ENCODE measurements around the gene HS3ST4. TPM values are rescaled to one million over a fixed set of nuclear protein-coding genes. Genes with fewer than 3 reads are reported as not detected.

The HS3ST4 gene
- total and polyA plus RNA-seq, 9 donors: 0.04 to 0.81 (median 0.15) TPM; not detected in 3

GRCh38 chr16:25729188-25729915 lies 37.6 kb downstream of the HS3ST4 start:
- Histone ChIP-seq H3K36me3 (ENCODE audit: control insufficient read depth, insufficient read depth, low read length) (no peaks in the 10 kb centered on the region), H3K9me3 (replicated peaks; ENCODE audit: control insufficient read depth, low read depth, low read length) (no peaks in the 10 kb centered on the region), H3K4me3 (ENCODE audit: low read length) (no peak overlapping the region), H3K27ac (ENCODE audit: low read length) (no peak overlapping the region), H3K27me3 (ENCODE audit: control insufficient read depth, insufficient read depth, low read length) (no peaks in the 10 kb centered on the region), H3K4me1 (ENCODE audit: control insufficient read depth, insufficient read depth, low read length) (no peaks in the 10 kb centered on the region)
- no peak for DNase-seq
- WGBS (ENCODE audit: insufficient coverage): 56% methylated on average over 7 of the region's 15 CpGs

DNA sequence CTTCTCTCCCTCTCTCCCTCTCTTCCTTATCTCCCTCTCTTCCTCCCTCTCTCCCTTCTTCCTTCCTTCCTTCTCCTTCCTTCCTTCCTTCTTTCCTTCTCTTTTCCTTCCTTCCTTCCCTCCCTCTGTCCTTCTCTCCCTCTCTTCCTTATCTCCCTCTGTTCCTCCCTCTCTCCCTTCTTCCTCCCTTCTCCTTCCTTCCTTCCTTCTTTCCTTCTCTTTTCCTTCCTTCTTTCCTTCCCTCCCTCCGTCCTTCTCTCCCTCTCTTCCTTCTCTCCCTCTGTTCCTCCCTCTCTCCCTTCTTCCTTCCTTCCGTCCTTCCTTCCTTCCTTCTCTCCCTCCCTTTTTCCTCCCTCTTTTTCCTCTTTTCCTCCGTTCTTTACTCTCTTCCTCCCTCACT lies 38.6 kb downstream of the HS3ST4 start:
- no peak overlapping the region for H3K4me3 ChIP-seq (ENCODE audit: low read length)
- H3K4me1 ChIP-seq (ENCODE audit: control insufficient read depth, insufficient read depth, low read length): no peaks in the 10 kb centered on the region
- H3K27me3 ChIP-seq (ENCODE audit: control insufficient read depth, insufficient read depth, low read length): no peaks in the 10 kb centered on the region
- no peaks in the 10 kb centered on the region for H3K9me3 ChIP-seq (replicated peaks; ENCODE audit: control insufficient read depth, low read depth, low read length)
- 66% methylated on average over 3 of the region's 3 CpGs for WGBS (ENCODE audit: insufficient coverage)
- DNase-seq: no peak
- H3K27ac ChIP-seq (ENCODE audit: low read length): no peak overlapping the region
- H3K36me3 ChIP-seq (ENCODE audit: control insufficient read depth, insufficient read depth, low read length): no peaks in the 10 kb centered on the region

GRCh38 chr16:25734430-25735385 lies 42.9 kb downstream of the HS3ST4 start:
- Histone ChIP-seq H3K36me3 (ENCODE audit: control insufficient read depth, insufficient read depth, low read length) (no peaks in the 10 kb centered on the region), H3K27me3 (ENCODE audit: control insufficient read depth, insufficient read depth, low read length) (no peaks in the 10 kb centered on the region)
- WGBS (ENCODE audit: insufficient coverage): no CpG with 5 or more reads among the region's 2 CpGs

GRCh38 chr16:25735645-25736044 lies 43.9 kb downstream of the HS3ST4 start:
- H3K4me3 ChIP-seq (ENCODE audit: low read length): no peak overlapping the region
- H3K9me3 ChIP-seq (replicated peaks; ENCODE audit: control insufficient read depth, low read depth, low read length): no peaks in the 10 kb centered on the region
- H3K4me1 ChIP-seq (ENCODE audit: control insufficient read depth, insufficient read depth, low read length): no peaks in the 10 kb centered on the region
- no peak for DNase-seq
- 86% methylated on average over 1 of the region's 1 CpG for WGBS (ENCODE audit: insufficient coverage)
- no peak overlapping the region for H3K27ac ChIP-seq (ENCODE audit: low read length)
- no peaks in the 10 kb centered on the region for H3K36me3 ChIP-seq (ENCODE audit: control insufficient read depth, insufficient read depth, low read length)
- no peaks in the 10 kb centered on the region for H3K27me3 ChIP-seq (ENCODE audit: control insufficient read depth, insufficient read depth, low read length)

More at GRCh38 chr16:25734430-25735385, 42.9 kb downstream of the HS3ST4 start:
- no peaks in the 10 kb centered on the region for H3K9me3 ChIP-seq (replicated peaks; ENCODE audit: control insufficient read depth, low read depth, low read length)
- no peaks in the 10 kb centered on the region for H3K4me1 ChIP-seq (ENCODE audit: control insufficient read depth, insufficient read depth, low read length)
- no peak for DNase-seq
- H3K27ac ChIP-seq (ENCODE audit: low read length): no peak overlapping the region
- H3K4me3 ChIP-seq (ENCODE audit: low read length): no peak overlapping the region

GRCh38 chr16:25747160-25747758 lies 55.5 kb downstream of the HS3ST4 start:
- H3K36me3 ChIP-seq (ENCODE audit: control insufficient read depth, insufficient read depth, low read length): no peaks in the 10 kb centered on the region
- no peak overlapping the region for H3K4me3 ChIP-seq (ENCODE audit: low read length)
- H3K4me1 ChIP-seq (ENCODE audit: control insufficient read depth, insufficient read depth, low read length): no peaks in the 10 kb centered on the region
- no peaks in the 10 kb centered on the region for H3K9me3 ChIP-seq (replicated peaks; ENCODE audit: control insufficient read depth, low read depth, low read length)
- H3K27me3 ChIP-seq (ENCODE audit: control insufficient read depth, insufficient read depth, low read length): no peaks in the 10 kb centered on the region
- 56% methylated on average over 5 of the region's 7 CpGs for WGBS (ENCODE audit: insufficient coverage)
- peak; percentile 12 for DNase-seq
- no peak overlapping the region for H3K27ac ChIP-seq (ENCODE audit: low read length)

DNA sequence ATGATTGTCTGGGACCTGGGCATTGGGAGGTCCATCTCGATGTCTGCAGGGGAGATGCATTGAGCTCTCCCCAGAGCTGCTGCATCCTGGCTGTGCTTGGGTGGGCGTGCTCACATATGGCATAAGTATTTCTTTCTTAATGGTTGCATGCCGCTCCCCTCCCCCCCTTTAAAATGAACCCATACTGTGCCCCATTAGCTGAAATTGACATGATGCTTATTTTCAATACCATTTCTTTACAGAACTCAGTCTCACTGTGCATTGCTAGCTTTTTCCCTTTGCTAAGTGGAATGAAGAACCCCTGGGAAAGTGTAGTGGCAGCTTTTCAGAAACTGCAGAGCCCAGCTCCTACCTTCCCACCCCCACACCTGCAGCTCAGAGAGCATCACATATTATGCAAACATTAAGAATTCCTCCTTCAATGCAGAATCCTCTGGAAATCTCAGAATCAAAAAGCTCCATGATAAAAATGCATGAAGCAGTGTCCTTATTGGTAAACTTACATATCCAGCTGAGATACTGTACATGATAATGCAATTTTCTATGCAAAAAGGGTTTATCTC lies 56.4 kb downstream of the HS3ST4 start:
- H3K36me3 ChIP-seq (ENCODE audit: control insufficient read depth, insufficient read depth, low read length): no peaks in the 10 kb centered on the region
- H3K27me3 ChIP-seq (ENCODE audit: control insufficient read depth, insufficient read depth, low read length): no peaks in the 10 kb centered on the region
- no peak overlapping the region for H3K27ac ChIP-seq (ENCODE audit: low read length)
- no peak for DNase-seq
- no peak overlapping the region for H3K4me3 ChIP-seq (ENCODE audit: low read length)
- no peaks in the 10 kb centered on the region for H3K9me3 ChIP-seq (replicated peaks; ENCODE audit: control insufficient read depth, low read depth, low read length)
- 58% methylated on average over 2 of the region's 3 CpGs for WGBS (ENCODE audit: insufficient coverage)
- no peaks in the 10 kb centered on the region for H3K4me1 ChIP-seq (ENCODE audit: control insufficient read depth, insufficient read depth, low read length)

DNA sequence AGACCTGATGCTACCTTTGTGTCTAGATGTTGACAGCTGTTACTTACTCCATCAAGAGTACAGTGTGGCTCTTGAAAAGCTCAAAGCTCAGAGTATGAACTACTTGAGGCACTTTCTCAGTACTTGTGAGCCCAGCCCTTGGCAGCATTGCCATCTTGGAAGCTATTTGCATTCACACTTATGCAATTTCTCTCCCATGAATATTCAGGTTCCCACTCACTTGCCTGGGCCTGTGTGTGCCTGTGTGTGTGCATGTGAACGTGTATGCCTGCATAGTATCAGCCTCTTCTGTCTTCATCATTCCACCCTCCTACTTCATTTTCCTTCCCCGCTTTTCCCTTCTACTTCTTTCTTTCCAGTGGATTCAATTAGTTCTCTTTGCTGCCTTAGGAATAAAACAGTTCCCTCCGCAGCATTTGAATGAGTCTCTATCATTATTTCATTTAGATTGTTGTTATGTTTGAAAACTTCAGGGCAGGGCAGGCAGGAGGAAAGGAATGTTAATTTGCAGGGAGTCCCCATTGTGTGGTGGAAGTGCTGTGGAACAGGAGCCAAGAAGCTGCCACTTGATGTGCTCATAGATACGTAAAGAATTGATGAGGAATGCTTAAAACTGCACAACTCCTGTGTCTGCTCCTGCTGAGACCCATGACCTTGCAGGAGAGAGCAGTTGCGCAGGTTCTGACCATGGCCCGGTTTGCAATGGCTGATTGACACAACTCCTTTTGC lies 58.9 kb downstream of the HS3ST4 start:
- Histone ChIP-seq H3K4me1 (ENCODE audit: control insufficient read depth, insufficient read depth, low read length) (no peaks in the 10 kb centered on the region), H3K27me3 (ENCODE audit: control insufficient read depth, insufficient read depth, low read length) (no peaks in the 10 kb centered on the region), H3K36me3 (ENCODE audit: control insufficient read depth, insufficient read depth, low read length) (no peaks in the 10 kb centered on the region), H3K9me3 (replicated peaks; ENCODE audit: control insufficient read depth, low read depth, low read length) (no peaks in the 10 kb centered on the region), H3K4me3 (ENCODE audit: low read length) (no peak overlapping the region), H3K27ac (ENCODE audit: low read length) (no peak overlapping the region)
- no peak for DNase-seq
- 50% methylated on average over 3 of the region's 6 CpGs for WGBS (ENCODE audit: insufficient coverage)

- Histone ChIP-seq H3K4me3 (ENCODE audit: low read length) (no peak overlapping the region), H3K27me3 (ENCODE audit: control insufficient read depth, insufficient read depth, low read length) (no peaks in the 10 kb centered on the region), H3K9me3 (replicated peaks; ENCODE audit: control insufficient read depth, low read depth, low read length) (no peaks in the 10 kb centered on the region), H3K27ac (ENCODE audit: low read length) (no peak overlapping the region), H3K36me3 (ENCODE audit: control insufficient read depth, insufficient read depth, low read length) (no peaks in the 10 kb centered on the region), H3K4me1 (ENCODE audit: control insufficient read depth, insufficient read depth, low read length) (no peaks in the 10 kb centered on the region)
- no peak for DNase-seq
- WGBS (ENCODE audit: insufficient coverage): 80% methylated on average over 1 of the region's 5 CpGs
Measured at GRCh38 chr16:25751230-25751835, 59.6 kb downstream of the HS3ST4 start.

- Histone ChIP-seq H3K9me3 (replicated peaks; ENCODE audit: control insufficient read depth, low read depth, low read length) (no peaks in the 10 kb centered on the region), H3K4me1 (ENCODE audit: control insufficient read depth, insufficient read depth, low read length) (no peaks in the 10 kb centered on the region), H3K27me3 (ENCODE audit: control insufficient read depth, insufficient read depth, low read length) (no peaks in the 10 kb centered on the region), H3K4me3 (ENCODE audit: low read length) (no peak overlapping the region), H3K36me3 (ENCODE audit: control insufficient read depth, insufficient read depth, low read length) (no peaks in the 10 kb centered on the region), H3K27ac (ENCODE audit: low read length) (no peak overlapping the region)
- DNase-seq: no peak
- 83% methylated on average over 2 of the region's 2 CpGs for WGBS (ENCODE audit: insufficient coverage)
Measured at GRCh38 chr16:25764466-25764865, 72.7 kb downstream of the HS3ST4 start.

All from muscle of leg (tissue), 11 donors.